Nephron progenitor cell (in vitro differentiated cells): ENCODE measurements around the gene DGKH.

Experiments
- DNase-seq: peaks from one replicate; pipeline ENCODE4 v3.0.0; 2021
- H3K27ac Mint-ChIP-seq: 2 replicates; pipeline ENCODE4 v1.8.0; 2021; ENCODE audit warnings: mild to moderate bottlenecking, moderate library complexity, mixed read lengths
- H3K27me3 Mint-ChIP-seq: 2 replicates; pipeline ENCODE4 v1.8.0; 2021; ENCODE audit warnings: mild to moderate bottlenecking, low read depth, mixed read lengths; ENCODE audit not compliant: poor library complexity
- H3K36me3 Mint-ChIP-seq: 2 replicates; pipeline ENCODE4 v1.8.0; 2021; ENCODE audit warnings: low read depth, mixed read lengths
- H3K4me1 Mint-ChIP-seq: 2 replicates; pipeline ENCODE4 v1.8.0; 2021; ENCODE audit warnings: mixed read lengths
- H3K4me3 Mint-ChIP-seq: 2 replicates; pipeline ENCODE4 v1.8.0; 2021; ENCODE audit warnings: mild to moderate bottlenecking, moderate library complexity, mixed read lengths
- H3K9me3 Mint-ChIP-seq: 2 replicates; pipeline ENCODE4 v1.8.0; 2021; ENCODE audit warnings: mild to moderate bottlenecking, moderate library complexity, mixed read lengths
- CTCF ChIP-seq: fragments of 200-600 bp; sonication (generic); IDR thresholded peaks from 2 replicates; pipeline ENCODE4 v1.5.0; 2021; ENCODE audit warnings: antibody characterized with exemption

DGKH gene

GRCh38 chr13:42009057-42009456 lies 39.4 kb upstream of the DGKH start:
- no peak overlapping the region for H3K27ac Mint-ChIP-seq
- no peak for DNase-seq
- no peaks in the 10 kb centered on the region for H3K27me3 Mint-ChIP-seq
- H3K9me3 Mint-ChIP-seq: no peaks in the 10 kb centered on the region
- no peak overlapping the region for H3K4me3 Mint-ChIP-seq
- no peaks in the 10 kb centered on the region for H3K36me3 Mint-ChIP-seq
- TF ChIP-seq CTCF: no peak
- peaks cover 6% of the 10 kb centered on the region for H3K4me1 Mint-ChIP-seq

DNA sequence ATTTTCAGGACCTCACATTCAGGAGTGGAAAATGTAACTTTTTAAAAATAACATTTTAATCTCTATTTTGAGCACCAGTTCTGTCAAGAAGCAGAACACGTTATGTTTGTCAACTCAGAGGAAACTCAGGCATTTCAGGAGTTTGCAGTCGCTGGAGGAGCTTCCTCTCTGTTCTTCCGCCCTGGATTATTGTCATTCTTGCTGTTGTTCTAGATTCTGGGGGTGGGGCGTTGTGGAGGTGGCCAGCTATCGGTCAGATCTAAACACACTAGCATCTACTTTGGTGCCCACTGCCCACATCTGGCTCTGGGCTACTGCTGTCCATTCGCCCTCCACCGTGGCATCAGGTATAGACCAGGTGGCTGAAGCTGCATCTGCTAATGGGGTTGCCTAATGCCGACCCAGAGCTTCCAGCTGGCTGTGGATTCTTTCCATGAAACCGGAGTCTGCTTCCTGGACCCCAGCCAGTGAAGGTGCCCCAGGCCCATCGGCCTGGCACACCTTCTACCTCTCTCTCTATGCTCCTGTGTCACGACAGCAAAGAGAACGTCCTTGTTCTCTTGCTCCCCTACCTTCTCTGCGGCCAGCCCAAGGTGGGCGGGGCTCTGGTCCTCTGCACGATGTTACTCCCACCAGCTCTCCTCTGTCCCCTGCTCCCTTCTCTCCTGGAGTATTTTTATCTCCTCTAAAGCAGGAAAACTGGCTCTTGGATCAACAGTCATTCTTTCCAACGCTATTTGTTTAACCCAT lies 36.7 kb upstream of the DGKH start:
- no peak overlapping the region for H3K4me3 Mint-ChIP-seq
- TF ChIP-seq CTCF: no peak
- H3K27me3 Mint-ChIP-seq: peaks cover 5% of the 10 kb centered on the region
- no peaks in the 10 kb centered on the region for H3K9me3 Mint-ChIP-seq
- no peaks in the 10 kb centered on the region for H3K36me3 Mint-ChIP-seq
- no peak for DNase-seq
- H3K4me1 Mint-ChIP-seq: peaks cover 6% of the 10 kb centered on the region
- no peak overlapping the region for H3K27ac Mint-ChIP-seq

- TF ChIP-seq CTCF: no peak
- Mint-ChIP-seq H3K4me1 (peaks cover 6% of the 10 kb centered on the region), H3K27me3 (peaks cover 5% of the 10 kb centered on the region), H3K36me3 (no peaks in the 10 kb centered on the region), H3K4me3 (no peak overlapping the region), H3K9me3 (no peaks in the 10 kb centered on the region), H3K27ac (no peak overlapping the region)
- DNase-seq: no peak
Measured at GRCh38 chr13:42014119-42014518, 34.3 kb upstream of the DGKH start.

DNA sequence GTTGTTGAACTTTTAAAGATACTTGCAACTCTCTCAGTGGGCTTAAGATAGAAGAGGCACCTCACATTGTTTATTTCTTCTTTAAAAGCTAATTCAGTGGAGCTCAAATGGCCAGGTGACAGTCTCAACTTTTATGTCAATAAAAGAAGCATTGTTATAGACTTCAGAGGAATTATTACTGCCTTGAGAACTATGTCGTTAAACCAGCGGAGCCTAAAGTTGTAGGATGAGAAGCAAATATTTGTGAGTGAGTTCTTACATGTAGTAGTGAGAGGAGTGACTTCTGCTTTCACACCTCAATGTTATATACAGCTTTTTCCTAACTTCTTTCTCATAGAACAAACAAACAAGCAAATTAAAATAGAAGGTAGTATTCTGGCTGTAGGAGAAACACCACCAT lies 31.2 kb upstream of the DGKH start:
- H3K27ac Mint-ChIP-seq: no peak overlapping the region
- H3K36me3 Mint-ChIP-seq: no peaks in the 10 kb centered on the region
- no peaks in the 10 kb centered on the region for H3K9me3 Mint-ChIP-seq
- peaks cover 9% of the 10 kb centered on the region for H3K27me3 Mint-ChIP-seq
- H3K4me3 Mint-ChIP-seq: no peak overlapping the region
- no peak for DNase-seq
- no peak for TF ChIP-seq CTCF
- peaks cover 1% of the 10 kb centered on the region for H3K4me1 Mint-ChIP-seq

- Mint-ChIP-seq H3K4me1 (no peaks in the 10 kb centered on the region), H3K4me3 (no peak overlapping the region), H3K27me3 (peaks cover 3% of the 10 kb centered on the region), H3K27ac (no peak overlapping the region), H3K36me3 (no peaks in the 10 kb centered on the region), H3K9me3 (no peaks in the 10 kb centered on the region)
- no peak for TF ChIP-seq CTCF
- DNase-seq: no peak
Measured at GRCh38 chr13:42021851-42022250, 26.6 kb upstream of the DGKH start.

DNA sequence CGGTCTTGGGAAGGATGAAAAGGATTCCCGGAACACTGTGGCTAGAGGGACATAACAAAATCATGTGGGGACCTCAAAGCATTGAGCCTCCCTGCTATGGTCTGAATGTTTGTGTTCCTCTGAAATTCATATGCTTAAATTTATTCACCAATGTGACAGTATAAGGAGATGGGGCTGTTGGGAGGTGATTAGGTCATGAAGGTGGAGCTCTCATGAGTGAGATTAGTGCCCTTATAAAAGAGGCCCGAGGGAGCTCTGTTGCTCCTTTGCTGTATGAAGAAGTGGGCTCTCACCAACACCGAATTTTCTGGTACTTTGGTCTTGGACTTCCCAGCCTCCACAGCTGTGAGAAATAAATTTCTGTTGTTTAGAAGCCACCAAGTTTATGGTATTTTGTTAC lies 26.1 kb upstream of the DGKH start:
- Mint-ChIP-seq H3K27me3 (peaks cover 6% of the 10 kb centered on the region), H3K36me3 (no peaks in the 10 kb centered on the region), H3K9me3 (no peaks in the 10 kb centered on the region), H3K4me3 (no peak overlapping the region), H3K4me1 (no peaks in the 10 kb centered on the region), H3K27ac (no peak overlapping the region)
- DNase-seq: no peak
- TF ChIP-seq CTCF: no peak
